K562 (cell line): Measurements from ENCODE around the gene ELMO1.

Experiments used
- JUN ChIP-seq, 2 experiments: sonication (generic) in 1 of 2; formaldehyde crosslinking in 1 of 2; IDR thresholded peaks; 2 replicates each; pipeline versions ENCODE4 v1.6.1 to v1.8.0; 2012 to 2022; ENCODE audit warnings: borderline replicate concordance in 2 of 2, mild to moderate bottlenecking in 2 of 2, improper control_type of control experiment in 1 of 2, low read depth in 1 of 2, low read length in 1 of 2, missing genetic modification reagents in 1 of 2
- JUND ChIP-seq, 2 experiments: IDR thresholded peaks; 2 replicates in 1 of 2; 3 replicates in 1 of 2; pipeline ENCODE4 v1.6.1; 2011; ENCODE audit warnings: borderline replicate concordance in 2 of 2, low read depth in 2 of 2, low read length in 2 of 2, improper control_type of control experiment in 1 of 2, missing biosample characterization in 1 of 2, missing genetic modification characterization in 1 of 2, missing genetic modification reagents in 1 of 2
- SMARCA4 ChIP-seq: fragments of 450-650 bp; IDR thresholded peaks from 2 replicates; pipeline ENCODE4 v1.6.1; 2016
- ZNF311 ChIP-seq: fragments of 250-450 bp; sonication (Bioruptor Pico); IDR thresholded peaks from 2 replicates; pipeline ENCODE4 v1.4.0; 2020; ENCODE audit warnings: mild to moderate bottlenecking, moderate library complexity

- TF ChIP-seq ZNF311 (CRISPR knock-in tag): no peak
- TF ChIP-seq SMARCA4: no peak
- TF ChIP-seq JUN (IDR thresholded peaks at IDR 0.05; ENCODE audit: borderline replicate concordance, low read depth, low read length): no peak
- no peak for TF ChIP-seq JUN (CRISPR knock-in tag; IDR thresholded peaks at IDR 0.05; ENCODE audit: borderline replicate concordance)
- TF ChIP-seq JUND (IDR thresholded peaks at IDR 0.05; ENCODE audit: borderline replicate concordance, low read depth, low read length): no peak
- no peak for TF ChIP-seq JUND (tag; IDR thresholded peaks at IDR 0.05; ENCODE audit: borderline replicate concordance, low read depth, low read length)
Measured at GRCh38 chr7:37011151-37011890, 437.3 kb downstream of the ELMO1 start.
